SU-DHL-6 (cell line): Measurements from ENCODE around the gene PLCB2.

ENCODE experiments used
- H2AFZ ChIP-seq: fragments of 200-600 bp; sonication (generic); 2 replicates; pipeline ENCODE4 v1.6.1; 2014; ENCODE audit warnings: low read depth, mild to moderate bottlenecking, moderate library complexity, mixed read lengths, antibody characterized with exemption, low read length; ENCODE audit not compliant: severe bottlenecking
- H3F3A ChIP-seq: fragments of 200-600 bp; shearing (Covaris generic); 2 replicates; pipeline ENCODE4 v1.6.0; 2016; ENCODE audit warnings: antibody characterized with exemption, mild to moderate bottlenecking; ENCODE audit not compliant: insufficient read depth
- H3K27ac ChIP-seq: fragments of 200-600 bp; sonication (generic); 2 replicates; pipeline ENCODE4 v1.5.1; 2016; ENCODE audit warnings: low read depth, mild to moderate bottlenecking, low read length, moderate library complexity, mixed read lengths
- H3K27me3 ChIP-seq: fragments of 200-600 bp; sonication (generic), shearing (Covaris generic); 2 replicates; pipeline ENCODE4 v1.6.0; 2014; ENCODE audit warnings: mild to moderate bottlenecking, low read length
- H3K36me3 ChIP-seq: fragments of 200-600 bp; sonication (generic); 2 replicates; pipeline ENCODE4 v1.6.1; 2014; ENCODE audit warnings: mild to moderate bottlenecking, low read length, mixed read lengths
- H3K4me2 ChIP-seq: fragments of 300-600, 200-600 bp; shearing (Covaris generic), sonication (generic); 2 replicates; pipeline ENCODE4 v1.6.0; 2014; ENCODE audit warnings: low read length, low read depth, mild to moderate bottlenecking; ENCODE audit not compliant: poor library complexity, severe bottlenecking
- H3K4me3 ChIP-seq: fragments of 200-600 bp; sonication (generic); 2 replicates; pipeline ENCODE4 v1.5.1; 2014; ENCODE audit warnings: antibody characterized with exemption, low read length, mild to moderate bottlenecking, mixed read lengths; ENCODE audit not compliant: insufficient read depth, poor library complexity, severe bottlenecking
- H3K79me2 ChIP-seq: fragments of 200-600 bp; sonication (generic); 2 replicates; pipeline ENCODE4 v1.6.1; 2014; ENCODE audit warnings: mild to moderate bottlenecking, low read length, moderate library complexity; ENCODE audit not compliant: insufficient read depth
- H3K9ac ChIP-seq: fragments of 200-600 bp; sonication (generic); 2 replicates; pipeline ENCODE4 v1.7.0; 2014; ENCODE audit warnings: mild to moderate bottlenecking, low read length
- H3K9me2 ChIP-seq: fragments of 200-600 bp; sonication (generic); replicated peaks from 2 replicates; pipeline ENCODE4 v1.6.1; 2014; ENCODE audit warnings: low read length; ENCODE audit not compliant: insufficient read depth
- H3K9me3 ChIP-seq: fragments of 200-600 bp; sonication (generic); 2 replicates; pipeline ENCODE4 v1.6.1; 2014; ENCODE audit warnings: low read length, mixed read lengths; ENCODE audit not compliant: insufficient read depth
- H4K20me1 ChIP-seq: fragments of 200-600 bp; sonication (generic); 2 replicates; pipeline ENCODE4 v1.6.1; 2014; ENCODE audit warnings: low read depth, mild to moderate bottlenecking, antibody characterized with exemption, low read length, moderate library complexity, mixed read lengths
- CTCF ChIP-seq: fragments of 200-600 bp; sonication (generic); IDR thresholded peaks from one replicate; pipeline ENCODE4 v1.5.1; 2017; ENCODE audit warnings: antibody characterized with exemption, mild to moderate bottlenecking, low read length, moderate library complexity; ENCODE audit not compliant: insufficient read depth, poor library complexity, severe bottlenecking
- EZH2phosphoT487 ChIP-seq: fragments of 200-600 bp; sonication (generic), shearing (Covaris generic); conservative IDR thresholded peaks from 2 replicates; pipeline ENCODE4 v1.6.1; 2018; ENCODE audit warnings: mild to moderate bottlenecking, antibody characterized with exemption, low read length, moderate library complexity, mixed read lengths

Gene PLCB2

GRCh38 chr15:40242601-40243000, 65.1 kb downstream of the PLCB2 start:
- no peak overlapping the region for H3K27ac ChIP-seq
- no peak overlapping the region for H3K4me2 ChIP-seq
- H2AFZ ChIP-seq = no peak overlapping the region
- TF ChIP-seq EZH2phosphoT487 (no peak), CTCF (no peak)
- no peaks in the 10 kb centered on the region for H3K79me2 ChIP-seq
- no peaks in the 10 kb centered on the region for H4K20me1 ChIP-seq
- no peak overlapping the region for H3K4me3 ChIP-seq
- no peaks in the 10 kb centered on the region for H3K27me3 ChIP-seq
- H3K9me3 ChIP-seq = no peaks in the 10 kb centered on the region
- no peaks in the 10 kb centered on the region for H3K36me3 ChIP-seq
- H3K9ac ChIP-seq = no peak overlapping the region
- H3F3A ChIP-seq = no peaks in the 10 kb centered on the region
- H3K9me2 ChIP-seq = no peaks in the 10 kb centered on the region

- Histone ChIP-seq H2AFZ (no peak overlapping the region), H3F3A (no peaks in the 10 kb centered on the region)
- TF ChIP-seq CTCF (no peak), EZH2phosphoT487 (no peak)
Measured at GRCh38 chr15:40242213-40242599, 65.5 kb downstream of the PLCB2 start.

GRCh38 chr15:40241269-40242212, 66.2 kb downstream of the PLCB2 start:
- Histone ChIP-seq H3K9me2 (no peaks in the 10 kb centered on the region), H3K4me3 (no peak overlapping the region), H3K4me2 (no peak overlapping the region), H3K27me3 (no peaks in the 10 kb centered on the region), H3K27ac (no peak overlapping the region), H2AFZ (no peak overlapping the region), H3K36me3 (no peaks in the 10 kb centered on the region), H4K20me1 (no peaks in the 10 kb centered on the region), H3K9me3 (no peaks in the 10 kb centered on the region), H3K79me2 (no peaks in the 10 kb centered on the region), H3K9ac (no peak overlapping the region), H3F3A (peaks cover 5% of the 10 kb centered on the region; the same call in 1 of the 2 replicates)
- TF ChIP-seq EZH2phosphoT487 (no peak), CTCF (no peak)

More at GRCh38 chr15:40242213-40242599, 65.5 kb downstream of the PLCB2 start:
- Histone ChIP-seq H3K9me2 (no peaks in the 10 kb centered on the region), H3K79me2 (no peaks in the 10 kb centered on the region), H3K9me3 (no peaks in the 10 kb centered on the region), H4K20me1 (no peaks in the 10 kb centered on the region), H3K27ac (no peak overlapping the region), H3K27me3 (no peaks in the 10 kb centered on the region), H3K9ac (no peak overlapping the region), H3K36me3 (no peaks in the 10 kb centered on the region), H3K4me2 (no peak overlapping the region), H3K4me3 (no peak overlapping the region)
